Activated T-cell treated with anti-CD3 and anti-CD28 coated beads, Interleukin-2, amount 50 U/mL, for 4 hours (primary cell): ENCODE data around the gene SBSN. TPM values are rescaled to one million over a fixed set of nuclear protein-coding genes. Genes with fewer than 3 reads are reported as not detected.

ENCODE experiments used
- ATAC-seq, 2 donors: fragments of 200-7000 bp; cut with Tn5 transposase; one replicate each; pipeline ENCODE4 v1.10.0; 2021
- DNase-seq: peaks from one replicate; pipeline ENCODE4 v3.0.0-alpha.2; 2020
- H3K27me3 Mint-ChIP-seq: one replicate; pipeline ENCODE4 v1.8.0; 2021; ENCODE audit warnings: low read depth, mixed read lengths
- H3K36me3 Mint-ChIP-seq: one replicate; pipeline ENCODE4 v1.8.0; 2022; ENCODE audit warnings: mixed read lengths; ENCODE audit not compliant: insufficient read depth
- H3K4me1 Mint-ChIP-seq: one replicate; pipeline ENCODE4 v1.8.0; 2021; ENCODE audit warnings: low read depth, mixed read lengths
- H3K4me3 Mint-ChIP-seq: one replicate; pipeline ENCODE4 v1.8.0; 2021; ENCODE audit warnings: mild to moderate bottlenecking, moderate library complexity, mixed read lengths
- H3K9me3 Mint-ChIP-seq: one replicate; pipeline ENCODE4 v1.8.0; 2021; ENCODE audit warnings: mixed read lengths
- total RNA-seq, 3 donors: library from RNA; stranded (reverse); gene quantifications; one replicate each; pipeline ENCODE4 v1.2.1, GENCODE V29; 2021

Gene SBSN
- total RNA-seq, 3 donors from 2014 or later: not detected

DNA sequence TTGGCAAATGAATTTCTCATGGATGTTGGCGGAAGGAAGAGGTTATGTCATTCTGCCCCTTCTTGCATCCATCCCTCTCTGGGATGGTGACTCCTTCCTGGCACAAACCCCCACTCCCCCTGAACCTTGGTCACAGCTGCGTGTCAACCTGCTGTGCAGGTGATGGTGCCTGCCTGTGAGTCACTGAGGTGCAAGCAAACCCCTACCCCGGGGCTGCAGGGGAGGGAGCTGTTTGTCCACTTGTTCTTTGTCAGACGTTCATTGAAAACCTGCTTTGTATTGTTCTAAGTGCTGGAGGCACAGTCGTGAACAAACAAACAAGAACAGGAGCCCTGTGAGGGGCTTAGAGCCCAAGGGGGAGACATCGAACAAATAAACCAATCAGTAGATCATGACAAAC, 3.2 kb upstream of the SBSN start:
- no peak for DNase-seq
- Mint-ChIP-seq H3K9me3 (no peaks in the 10 kb centered on the region), H3K4me1 (peaks cover 14% of the 10 kb centered on the region), H3K4me3 (no peak overlapping the region), H3K27me3 (peaks cover 43% of the 10 kb centered on the region), H3K36me3 (no peaks in the 10 kb centered on the region)
- no peak for ATAC-seq

DNA sequence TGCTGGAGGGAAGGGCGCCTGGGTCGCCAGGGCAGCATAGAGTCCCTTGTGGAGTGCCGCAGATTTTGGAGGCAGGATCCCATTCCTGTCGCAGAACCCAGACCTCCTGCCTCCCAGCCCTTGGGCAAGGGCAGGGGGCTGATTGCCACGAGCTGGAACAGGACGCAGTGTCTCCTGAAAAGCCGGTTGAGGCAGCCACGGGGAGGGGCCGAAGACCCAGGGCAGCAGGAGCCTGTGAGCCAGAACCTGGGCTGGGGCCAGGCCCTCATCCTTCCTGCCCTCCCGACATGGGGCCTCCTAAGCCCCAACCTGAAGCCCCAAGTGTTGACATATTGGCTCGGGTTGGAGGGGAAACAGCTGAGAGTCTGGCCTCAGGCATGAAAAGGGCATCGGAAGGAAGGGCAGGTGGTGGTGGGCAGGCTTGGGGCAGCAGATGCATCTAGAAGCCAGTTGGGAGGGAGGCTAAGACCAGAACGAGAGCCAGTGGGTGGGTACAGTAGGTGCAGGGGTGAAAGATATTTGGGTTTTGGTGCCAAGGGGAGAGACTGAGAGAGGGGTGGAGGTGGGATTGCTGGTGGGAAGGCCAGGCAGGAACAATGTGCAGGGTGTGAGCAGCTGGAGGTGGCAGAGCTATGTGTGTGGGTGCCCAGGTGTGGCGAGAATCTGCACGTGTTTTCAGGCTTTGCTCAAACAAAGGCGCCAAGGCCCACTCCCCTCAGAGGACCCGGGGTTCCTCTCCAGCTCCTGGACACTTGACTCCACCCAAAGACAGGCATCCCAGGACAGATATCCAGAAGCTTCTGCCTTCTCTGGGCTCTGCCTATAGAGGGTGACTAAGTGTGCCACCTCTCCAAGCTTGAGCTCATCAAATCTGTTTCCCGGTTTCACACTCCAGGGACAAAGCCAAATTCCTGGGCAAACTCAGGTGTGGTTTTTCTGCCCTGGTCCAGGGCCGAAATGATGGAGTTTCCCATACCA, 1.4 kb upstream of the SBSN start:
- Mint-ChIP-seq H3K9me3 (no peaks in the 10 kb centered on the region), H3K4me3 (no peak overlapping the region), H3K36me3 (no peaks in the 10 kb centered on the region), H3K4me1 (peaks cover 12% of the 10 kb centered on the region), H3K27me3 (peaks cover 45% of the 10 kb centered on the region)
- ATAC-seq (no peak), DNase-seq (no peak)

DNA sequence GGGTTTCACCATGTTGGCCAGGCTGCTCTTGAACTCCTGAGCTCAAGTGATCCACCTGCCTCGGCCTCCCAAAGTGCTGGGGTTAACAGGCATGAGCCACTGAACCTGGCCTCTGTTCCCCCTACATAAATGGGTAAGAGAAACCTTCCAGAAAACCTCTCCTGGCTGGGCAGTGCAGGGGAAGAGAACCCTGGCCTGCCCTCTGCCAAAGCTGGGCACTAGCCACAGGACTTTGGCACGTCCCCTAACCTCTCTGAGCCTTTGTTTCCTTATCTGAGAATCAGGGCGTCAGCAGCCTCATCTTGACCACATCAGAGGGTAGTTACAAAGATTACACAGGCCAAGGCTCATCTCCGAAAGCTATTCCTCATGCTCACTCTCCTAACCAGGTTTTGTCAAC, 2.2 kb downstream of the SBSN start:
- Mint-ChIP-seq H3K4me1 (no peaks in the 10 kb centered on the region), H3K9me3 (no peaks in the 10 kb centered on the region), H3K27me3 (peaks cover 39% of the 10 kb centered on the region), H3K4me3 (no peak overlapping the region), H3K36me3 (no peaks in the 10 kb centered on the region)
- no peak for DNase-seq
- no peak for ATAC-seq

GRCh38 chr19:35524181-35524837, 3.8 kb downstream of the SBSN start:
- Mint-ChIP-seq H3K9me3 (no peaks in the 10 kb centered on the region), H3K4me1 (no peaks in the 10 kb centered on the region), H3K27me3 (peaks cover 38% of the 10 kb centered on the region), H3K36me3 (no peaks in the 10 kb centered on the region), H3K4me3 (no peak overlapping the region)
- ATAC-seq (no peak), DNase-seq (no peak)

GRCh38 chr19:35522745-35523327, 5.3 kb downstream of the SBSN start:
- ATAC-seq: no peak

GRCh38 chr19:35521124-35521743, 6.9 kb downstream of the SBSN start:
- Mint-ChIP-seq H3K27me3 (peaks cover 13% of the 10 kb centered on the region), H3K4me1 (no peaks in the 10 kb centered on the region), H3K9me3 (no peaks in the 10 kb centered on the region), H3K4me3 (no peak overlapping the region), H3K36me3 (no peaks in the 10 kb centered on the region)
- DNase-seq: no peak
- no peak for ATAC-seq

More at GRCh38 chr19:35522745-35523327, 5.3 kb downstream of the SBSN start:
- no peaks in the 10 kb centered on the region for H3K9me3 Mint-ChIP-seq
- no peaks in the 10 kb centered on the region for H3K36me3 Mint-ChIP-seq
- peaks cover 24% of the 10 kb centered on the region for H3K27me3 Mint-ChIP-seq
- no peaks in the 10 kb centered on the region for H3K4me1 Mint-ChIP-seq
- H3K4me3 Mint-ChIP-seq: no peak overlapping the region
- DNase-seq: no peak

GRCh38 chr19:35519291-35519690, 8.8 kb downstream of the SBSN start:
- Mint-ChIP-seq H3K4me3 (no peak overlapping the region), H3K36me3 (no peaks in the 10 kb centered on the region), H3K27me3 (peaks cover 10% of the 10 kb centered on the region), H3K4me1 (no peaks in the 10 kb centered on the region), H3K9me3 (no peaks in the 10 kb centered on the region)
- DNase-seq (no peak), ATAC-seq (no peak)

DNA sequence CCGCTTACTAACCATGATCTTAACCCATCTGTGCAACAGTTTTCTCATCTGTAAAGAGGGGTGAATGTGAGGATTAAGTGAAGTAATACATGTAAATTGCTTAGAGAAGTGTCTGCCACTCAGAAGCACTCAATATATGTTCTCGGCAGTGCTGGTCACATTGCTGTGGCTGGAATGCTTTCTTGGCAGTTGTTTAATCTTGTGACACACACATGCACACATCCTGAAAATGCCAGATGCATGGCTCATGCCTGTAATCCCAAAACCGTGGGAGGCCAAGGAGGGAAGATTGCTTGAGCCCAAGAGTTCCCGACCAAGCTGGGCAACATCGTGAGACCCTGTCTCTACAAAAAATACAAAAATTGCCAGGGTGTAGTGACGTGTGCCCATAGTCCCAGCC, 9.8 kb downstream of the SBSN start:
- H3K36me3 Mint-ChIP-seq: no peaks in the 10 kb centered on the region
- no peak overlapping the region for H3K4me3 Mint-ChIP-seq
- H3K4me1 Mint-ChIP-seq: no peaks in the 10 kb centered on the region
- peaks cover 9% of the 10 kb centered on the region for H3K27me3 Mint-ChIP-seq
- no peak for DNase-seq
- ATAC-seq: no peak
- no peaks in the 10 kb centered on the region for H3K9me3 Mint-ChIP-seq

DNA sequence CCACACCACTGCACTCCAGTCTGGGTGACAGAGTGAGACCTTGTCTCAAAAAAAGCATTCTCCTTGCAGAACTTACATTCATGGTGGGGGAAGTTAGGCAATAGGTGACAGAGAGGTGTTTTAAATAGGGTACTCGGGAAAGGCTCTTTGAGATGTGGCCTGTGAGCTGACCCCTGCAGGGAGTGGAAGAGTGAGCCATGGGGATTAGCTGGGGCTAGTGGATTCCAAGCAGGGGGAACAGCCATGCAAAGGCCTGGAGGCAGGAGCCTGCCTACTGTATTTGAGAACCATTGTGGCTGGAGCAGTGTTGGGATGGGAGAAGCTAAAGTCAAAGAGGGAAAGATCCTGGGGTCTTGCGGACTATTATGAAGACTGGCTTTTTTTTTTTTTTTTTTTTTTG, 10.8 kb downstream of the SBSN start:
- Mint-ChIP-seq H3K4me3 (no peak overlapping the region), H3K4me1 (no peaks in the 10 kb centered on the region), H3K36me3 (no peaks in the 10 kb centered on the region), H3K27me3 (peaks cover 10% of the 10 kb centered on the region), H3K9me3 (no peaks in the 10 kb centered on the region)
- no peak for DNase-seq
- no peak for ATAC-seq

- Mint-ChIP-seq H3K9me3 (no peaks in the 10 kb centered on the region), H3K36me3 (no peaks in the 10 kb centered on the region), H3K27me3 (peaks cover 14% of the 10 kb centered on the region), H3K4me3 (no peak overlapping the region), H3K4me1 (no peaks in the 10 kb centered on the region)
- DNase-seq (no peak), ATAC-seq (no peak)
These were observed 11.8 kb downstream of the SBSN start for GRCh38 chr19:35516310-35516709.

DNA sequence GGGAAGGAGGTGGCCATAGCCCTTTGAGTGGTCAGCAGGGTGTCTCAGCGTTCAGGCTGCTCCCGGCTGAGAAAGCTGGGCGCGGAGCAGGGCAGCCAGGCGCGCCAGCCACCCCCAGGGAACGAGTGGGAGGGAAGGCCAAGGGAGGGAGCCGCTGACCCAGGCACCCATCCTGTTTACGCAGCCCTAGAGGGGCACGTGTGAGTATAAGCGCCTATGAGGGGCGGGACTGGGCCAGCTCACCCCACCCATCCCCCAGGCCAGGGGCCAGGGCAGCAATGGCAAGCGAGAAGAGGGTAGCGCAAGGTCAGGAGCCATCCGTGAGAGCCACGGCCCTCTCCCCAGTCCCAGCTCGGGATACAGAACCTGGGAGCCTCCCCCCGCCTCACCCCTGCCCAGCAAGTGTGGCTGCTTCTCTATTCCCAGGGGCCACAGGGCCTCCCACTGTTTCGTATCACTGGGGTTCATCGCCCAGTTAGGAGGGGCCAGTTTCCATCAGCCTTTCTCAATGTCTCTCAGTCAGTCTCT, 13.8 kb downstream of the SBSN start:
- H3K27me3 Mint-ChIP-seq: peaks cover 20% of the 10 kb centered on the region

DNA sequence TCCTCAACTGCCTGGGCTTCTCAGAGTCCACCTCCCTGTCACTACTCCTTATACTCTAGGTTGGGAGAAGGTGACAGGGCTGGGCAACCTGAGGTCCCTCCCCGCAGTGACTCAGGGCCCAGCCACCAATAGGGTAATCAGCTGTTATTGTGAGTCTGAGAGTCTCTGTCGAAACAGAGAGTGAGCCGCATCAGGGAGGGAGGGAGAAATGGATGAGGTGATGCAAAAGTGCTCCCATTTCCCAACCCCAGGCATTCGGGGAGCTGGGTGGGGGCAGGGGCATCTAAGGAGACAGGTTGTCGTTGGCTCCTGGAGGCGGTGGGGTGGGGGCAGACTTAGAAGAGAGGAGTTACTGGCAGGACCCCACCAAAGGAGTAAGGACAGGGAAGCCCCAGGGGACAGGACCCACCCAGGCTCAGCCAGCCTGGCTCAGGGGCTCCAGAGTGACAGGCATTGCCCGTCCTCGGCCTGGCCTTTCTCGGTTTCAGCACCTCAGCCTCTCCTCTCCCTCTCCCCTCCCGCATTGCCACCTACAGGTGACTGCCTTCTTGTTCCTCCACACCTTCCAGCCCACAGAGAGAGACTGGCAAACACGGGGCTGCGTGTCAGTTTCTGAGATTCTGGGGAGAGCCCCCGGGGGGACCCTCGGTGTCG, 14.4 kb downstream of the SBSN start, which contains the start of gene DMKN:
DMKN (minus strand) TSS at position 22 of the 654 bp plus-strand sequence. CDS start 174 bp downstream, outside the sequence.
- DNase-seq (no peak), ATAC-seq (no peak)
- Mint-ChIP-seq H3K4me3 (no peak within 1 kb of the TSS), H3K4me1 (peaks cover 14% of the 10 kb centered on the region), H3K36me3 (no peaks in the 10 kb centered on the region), H3K9me3 (no peaks in the 10 kb centered on the region), H3K27me3 (peaks cover 19% of the 10 kb centered on the region)

More for the DNA sequence above, 13.8 kb downstream of the SBSN start:
- DNase-seq: no peak
- peaks cover 12% of the 10 kb centered on the region for H3K4me1 Mint-ChIP-seq
- H3K36me3 Mint-ChIP-seq: no peaks in the 10 kb centered on the region
- H3K4me3 Mint-ChIP-seq: no peak overlapping the region
- H3K9me3 Mint-ChIP-seq: no peaks in the 10 kb centered on the region
- no peak for ATAC-seq

GRCh38 chr19:35512831-35513627, 15.1 kb downstream of the SBSN start:
- Mint-ChIP-seq H3K4me1 (peaks cover 14% of the 10 kb centered on the region), H3K27me3 (peaks cover 25% of the 10 kb centered on the region), H3K9me3 (no peaks in the 10 kb centered on the region), H3K36me3 (no peaks in the 10 kb centered on the region), H3K4me3 (no peak overlapping the region)
- ATAC-seq (no peak), DNase-seq (no peak)
